GM19193 (cell line): Measurements from ENCODE around the gene CHM.

ENCODE experiments used
- POLR2A ChIP-seq: IDR thresholded peaks from 4 replicates; pipeline ENCODE4 v1.6.1; 2011; ENCODE audit not compliant: insufficient read depth, insufficient read length; ENCODE audit errors: extremely low read depth

Gene CHM

DNA sequence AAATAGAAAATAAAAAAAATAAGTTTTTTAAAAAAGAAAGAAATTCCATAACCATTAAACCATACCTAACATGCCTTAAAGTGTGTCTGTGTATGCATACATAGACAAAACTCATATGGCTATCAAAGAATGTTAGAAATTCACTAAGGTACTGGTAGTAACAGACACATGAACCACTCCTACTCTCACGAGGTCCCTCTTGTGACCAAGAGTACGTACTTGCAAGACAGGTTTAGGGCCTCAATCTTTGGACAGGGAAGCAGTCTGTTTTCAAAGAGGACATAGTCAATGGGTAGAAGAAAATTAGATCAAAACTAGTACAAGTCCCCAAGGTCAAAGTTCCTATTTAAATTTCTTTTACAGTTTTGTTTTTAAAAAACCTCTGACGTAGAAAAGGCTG is 117.3 kb downstream of the CHM start:
- no peak for TF ChIP-seq POLR2A

DNA sequence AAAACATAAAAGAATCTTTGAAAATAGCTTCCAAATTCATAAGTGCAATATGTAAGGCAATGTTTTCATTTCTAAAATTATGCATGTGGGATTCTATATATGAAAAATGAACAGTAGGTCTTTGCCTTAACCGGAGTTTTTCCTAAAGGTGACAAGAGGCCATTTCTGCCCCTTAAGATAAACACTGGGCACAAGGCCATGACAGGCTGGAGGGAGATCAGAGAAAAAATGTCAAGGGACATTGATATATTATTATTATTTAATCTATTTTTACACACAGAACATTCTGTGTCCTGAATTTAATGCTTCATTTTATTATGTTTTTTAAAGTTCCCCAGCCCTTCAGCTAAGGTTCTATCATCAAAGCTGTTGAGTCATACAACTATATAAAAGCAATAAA is 118.8 kb downstream of the CHM start:
- no peak for TF ChIP-seq POLR2A

DNA sequence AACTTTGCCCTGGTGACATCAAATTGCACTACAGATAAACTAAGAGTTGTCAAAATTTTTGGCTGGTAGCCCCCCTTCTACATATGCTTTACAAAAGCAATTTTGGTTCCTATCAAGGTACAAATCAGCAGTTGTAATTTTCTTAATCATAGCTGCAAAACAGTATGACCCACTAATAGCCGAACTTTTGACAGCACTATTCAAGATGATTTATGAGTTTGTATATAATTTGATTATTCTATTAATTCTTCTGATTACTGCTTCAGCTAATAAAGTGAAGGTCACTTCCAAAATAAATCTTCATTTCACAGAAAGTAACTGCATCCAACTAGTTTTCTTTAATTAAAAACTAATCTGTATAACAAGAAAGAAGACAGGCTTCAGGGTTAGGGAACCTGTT is 119.6 kb downstream of the CHM start:
- TF ChIP-seq POLR2A: no peak

DNA sequence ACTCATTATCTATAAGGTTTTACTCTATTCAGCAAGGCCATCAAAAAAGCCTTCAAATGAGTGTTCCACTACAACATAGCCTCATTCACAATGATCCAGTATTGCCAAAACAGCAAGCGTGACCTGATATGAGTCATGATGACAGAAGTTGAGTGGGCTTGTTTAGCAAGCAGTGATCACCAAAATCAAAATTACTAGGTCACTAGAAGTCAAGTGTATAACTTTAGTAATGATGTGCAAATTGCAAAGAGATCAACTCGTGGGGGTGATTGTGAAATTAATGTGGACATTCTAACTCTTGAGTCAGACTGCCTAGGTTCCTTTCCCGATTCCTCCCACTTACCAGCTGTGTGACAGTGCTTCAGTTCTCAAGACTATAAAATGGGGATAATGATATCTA is 124.5 kb downstream of the CHM start:
- TF ChIP-seq POLR2A: no peak

GRCh38 chrX:85914431-85914830 is 132.9 kb downstream of the CHM start:
- no peak for TF ChIP-seq POLR2A

DNA sequence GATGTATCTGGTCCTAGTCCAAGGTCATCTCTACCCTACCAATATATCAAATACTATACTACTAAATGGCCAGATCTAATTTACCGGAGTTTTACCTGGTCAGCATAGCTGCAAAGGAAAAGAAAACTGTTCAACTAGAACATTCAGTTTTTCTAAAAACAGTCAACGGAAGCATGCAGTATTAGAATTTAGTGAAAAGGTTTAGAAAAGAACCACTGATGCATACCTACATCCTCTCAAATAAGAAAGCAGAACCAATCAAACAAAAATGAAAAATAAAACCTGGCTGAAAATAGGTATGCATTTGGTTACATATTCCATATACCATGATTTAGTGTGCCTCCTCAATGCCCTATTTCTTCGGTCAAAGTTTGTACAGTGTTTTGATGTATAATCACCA is 140.0 kb downstream of the CHM start:
- no peak for TF ChIP-seq POLR2A

DNA sequence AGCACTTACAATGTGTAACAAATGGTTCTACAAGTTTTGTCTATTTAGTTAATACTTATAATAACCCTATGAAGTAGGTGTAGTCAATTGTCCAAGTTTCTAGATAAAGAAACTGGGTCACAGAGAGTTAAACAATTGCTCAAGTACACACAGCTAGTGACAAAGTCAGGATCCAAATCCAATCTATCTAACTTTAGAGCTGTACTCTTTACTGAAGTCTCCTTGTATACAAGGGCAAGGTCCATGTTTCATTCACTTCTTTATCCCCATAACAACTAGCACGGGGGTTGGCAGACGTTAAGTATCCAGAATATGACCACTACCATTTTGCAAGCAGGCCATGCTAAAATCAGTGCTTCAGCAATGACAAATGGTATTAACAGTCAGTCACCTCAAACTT is 141.0 kb downstream of the CHM start:
- no peak for TF ChIP-seq POLR2A

GRCh38 chrX:85905851-85906250 is 141.5 kb downstream of the CHM start:
- TF ChIP-seq POLR2A: no peak

GRCh38 chrX:85903692-85904471 is 143.5 kb downstream of the CHM start:
- no peak for TF ChIP-seq POLR2A

GRCh38 chrX:85897362-85898126 is 149.8 kb downstream of the CHM start:
- TF ChIP-seq POLR2A: no peak

GRCh38 chrX:85882601-85883000 is 164.8 kb downstream of the CHM start:
- TF ChIP-seq POLR2A: no peak

GRCh38 chrX:85870585-85870984 is 176.8 kb downstream of the CHM start:
- no peak for TF ChIP-seq POLR2A

GRCh38 chrX:85865324-85865723 is 182.0 kb downstream of the CHM start:
- no peak for TF ChIP-seq POLR2A

- TF ChIP-seq POLR2A: no peak
These were observed 187.9 kb downstream of the CHM start for GRCh38 chrX:85859426-85859825.

- no peak for TF ChIP-seq POLR2A
These were observed 195.9 kb downstream of the CHM start for GRCh38 chrX:85851418-85851817.

- no peak for TF ChIP-seq POLR2A
These were observed 210.5 kb downstream of the CHM start for GRCh38 chrX:85836868-85837267.

- no peak for TF ChIP-seq POLR2A
These were observed 218.6 kb downstream of the CHM start for GRCh38 chrX:85828771-85829170.

- no peak for TF ChIP-seq POLR2A
These were observed 232.1 kb downstream of the CHM start for GRCh38 chrX:85815203-85815751.
